GM12878 (cell line): ENCODE data around the gene CNNM1. TPM values are rescaled to one million over a fixed set of nuclear protein-coding genes. Genes with fewer than 3 reads are reported as not detected.

Experiments
- FOXK2 ChIP-seq: fragments of 450-650 bp; IDR thresholded peaks from 2 replicates; pipeline ENCODE4 v1.6.1; 2017; ENCODE audit warnings: mild to moderate bottlenecking, moderate library complexity
- FOXM1 ChIP-seq: IDR thresholded peaks from 2 replicates; pipeline ENCODE4 v1.6.1; 2012; ENCODE audit warnings: low read depth, mild to moderate bottlenecking, inconsistent platforms, low read length, moderate library complexity
- GATAD2B ChIP-seq: fragments of 450-650 bp; conservative IDR thresholded peaks from 2 replicates; pipeline ENCODE4 v1.6.1; 2017; ENCODE audit warnings: low read depth, mild to moderate bottlenecking, moderate library complexity
- HDGF ChIP-seq: fragments of 450-650 bp; IDR thresholded peaks from 2 replicates; pipeline ENCODE4 v1.6.1; 2016; ENCODE audit warnings: antibody characterized with exemption
- JUNB ChIP-seq: IDR thresholded peaks from 2 replicates; pipeline ENCODE4 v1.6.1; 2016; ENCODE audit warnings: antibody characterized with exemption, mild to moderate bottlenecking
- NKRF ChIP-seq: fragments of 450-650 bp; conservative IDR thresholded peaks from 2 replicates; pipeline ENCODE4 v1.6.1; 2017; ENCODE audit warnings: mild to moderate bottlenecking, moderate library complexity
- SMC3 ChIP-seq: IDR thresholded peaks from 2 replicates; pipeline ENCODE4 v1.6.1; 2011; ENCODE audit warnings: low read length, improper control_type of control experiment, borderline replicate concordance
- SRF ChIP-seq, 2 experiments: IDR thresholded peaks; 2 replicates each; pipeline ENCODE4 v1.6.1; 2011; ENCODE audit warnings: low read depth in 2 of 2, low read length in 2 of 2, mild to moderate bottlenecking in 1 of 2, moderate library complexity in 1 of 2
- TAF1 ChIP-seq: IDR thresholded peaks from 2 replicates; pipeline ENCODE4 v1.6.1; 2011; ENCODE audit warnings: mild to moderate bottlenecking, low read depth, low read length, borderline replicate concordance
- ZBTB33 ChIP-seq: fragments of 450-650 bp; IDR thresholded peaks from 2 replicates; pipeline ENCODE4 v1.6.1; 2017; ENCODE audit warnings: mild to moderate bottlenecking
- ZBTB40 ChIP-seq: fragments of 450-650 bp; IDR thresholded peaks from 2 replicates; pipeline ENCODE4 v1.6.1; 2016; ENCODE audit warnings: mild to moderate bottlenecking, moderate library complexity, borderline replicate concordance
- ZNF592 ChIP-seq: fragments of 450-650 bp; IDR thresholded peaks from 2 replicates; pipeline ENCODE4 v1.6.1; 2017; ENCODE audit warnings: mild to moderate bottlenecking, moderate library complexity
- polyA plus RNA-seq, 11 experiments: library from polyadenylated mRNA; depleted of rRNA in 4 of 11; unstranded in 6 of 11; stranded (reverse) in 5 of 11; fragments of >200 nt; fragmentation: Nextera tagmentation in 4 of 11; fragmentation: Illumina TruSeq in 1 of 11; extraction: Ambion mirVana in 4 of 11; extraction: Trizol in 1 of 11; gene quantifications; 1 replicate in 1 of 11; 2 replicates in 10 of 11; pipeline versions ENCODE4 v1.2.1 to v1.2.3, GENCODE V29; 2011 to 2016; ENCODE audit warnings: inconsistent platforms in 2 of 11, missing spikeins in 2 of 11, low read depth in 1 of 11
- total RNA-seq, 4 experiments: library from RNA; depleted of rRNA in 3 of 4; stranded (reverse); fragments of >200 nt in 3 of 4; fragmentation: Illumina TruSeq in 1 of 4; extraction: Trizol in 1 of 4; gene quantifications; 2 replicates each; pipeline versions ENCODE4 v1.2.1 to v1.2.3, GENCODE V29; 2013 to 2021

The CNNM1 gene
- total and polyA plus RNA-seq, 10 of the 15 experiments (the other 5 are each of a cell fraction or from before 2014, with no cell fraction given) = 0.01 TPM; not detected in 9

GRCh38 chr10:99406149-99406548 lies 77.0 kb downstream of the CNNM1 start (continued):
- no peak for TF ChIP-seq ZBTB40
- TF ChIP-seq FOXM1 = no peak
- no peak for TF ChIP-seq NKRF
- no peak for TF ChIP-seq ZNF592
- TF ChIP-seq HDGF = no peak
- no peak for TF ChIP-seq GATAD2B
- TF ChIP-seq SMC3 = no peak
- no peak for TF ChIP-seq TAF1
- no peak for TF ChIP-seq SRF (IDR thresholded peaks at IDR 0.05; ENCODE audit: low read depth in 2 of 2, low read length in 2 of 2)
- TF ChIP-seq JUNB = no peak
- TF ChIP-seq FOXK2 = no peak
- TF ChIP-seq ZBTB33 = no peak
